ENCODE data around the gene BLOC1S5. TPM values are rescaled to one million over a fixed set of nuclear protein-coding genes. Genes with fewer than 3 reads are reported as not detected.

BLOC1S5 gene
- total RNA-seq, 1 donor from 2014 or later, result 9.7 TPM

DNA sequence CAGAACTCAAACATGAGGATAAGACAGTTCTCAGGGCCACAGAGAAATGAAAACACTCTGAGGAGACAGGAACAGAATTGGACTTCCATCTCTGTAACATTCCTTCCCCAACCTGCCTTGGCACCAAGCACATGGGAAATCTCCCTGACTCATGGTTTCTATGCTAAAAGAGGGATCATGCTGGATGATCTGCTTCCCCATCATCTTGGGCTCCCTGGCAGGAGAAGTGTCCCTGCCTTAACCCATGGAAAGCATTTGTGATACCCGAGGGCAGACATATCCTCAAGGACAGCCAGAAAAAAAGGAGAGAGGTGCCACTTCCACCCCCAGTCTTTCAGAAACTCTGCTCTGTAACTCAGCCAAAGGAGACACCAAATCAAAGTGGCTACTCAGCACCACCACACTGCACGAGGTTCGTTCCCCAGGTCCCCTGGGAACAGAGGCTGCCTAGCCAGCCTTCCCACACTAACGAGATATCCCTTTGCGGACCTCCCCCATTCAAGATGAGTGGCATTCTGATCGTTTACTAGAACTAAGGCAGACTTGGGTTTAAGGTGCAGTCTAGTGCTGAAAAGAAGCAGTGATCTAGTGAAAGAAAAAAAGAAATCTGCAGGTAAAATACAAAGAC, 34.8 kb downstream of the BLOC1S5 start:
- TF ChIP-seq, protein P1, sequence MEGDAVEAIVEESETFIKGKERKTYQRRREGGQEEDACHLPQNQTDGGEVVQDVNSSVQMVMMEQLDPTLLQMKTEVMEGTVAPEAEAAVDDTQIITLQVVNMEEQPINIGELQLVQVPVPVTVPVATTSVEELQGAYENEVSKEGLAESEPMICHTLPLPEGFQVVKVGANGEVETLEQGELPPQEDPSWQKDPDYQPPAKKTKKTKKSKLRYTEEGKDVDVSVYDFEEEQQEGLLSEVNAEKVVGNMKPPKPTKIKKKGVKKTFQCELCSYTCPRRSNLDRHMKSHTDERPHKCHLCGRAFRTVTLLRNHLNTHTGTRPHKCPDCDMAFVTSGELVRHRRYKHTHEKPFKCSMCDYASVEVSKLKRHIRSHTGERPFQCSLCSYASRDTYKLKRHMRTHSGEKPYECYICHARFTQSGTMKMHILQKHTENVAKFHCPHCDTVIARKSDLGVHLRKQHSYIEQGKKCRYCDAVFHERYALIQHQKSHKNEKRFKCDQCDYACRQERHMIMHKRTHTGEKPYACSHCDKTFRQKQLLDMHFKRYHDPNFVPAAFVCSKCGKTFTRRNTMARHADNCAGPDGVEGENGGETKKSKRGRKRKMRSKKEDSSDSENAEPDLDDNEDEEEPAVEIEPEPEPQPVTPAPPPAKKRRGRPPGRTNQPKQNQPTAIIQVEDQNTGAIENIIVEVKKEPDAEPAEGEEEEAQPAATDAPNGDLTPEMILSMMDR (IDR thresholded peaks at IDR 0.05; ENCODE audit: insufficient read depth, low read length, severe bottlenecking), result no peak
- no peaks in the 10 kb centered on the region for H3K27me3 ChIP-seq (ENCODE audit: control insufficient read depth, insufficient read depth, low read length)
- FAIRE-seq (no peak), DNase-seq (ENCODE audit: low read depth) (no peak)
- no peak overlapping the region for H3K4me3 ChIP-seq (ENCODE audit: low read depth, low read length)
- H3K36me3 ChIP-seq (ENCODE audit: control insufficient read depth, insufficient read depth, low read length), result no peaks in the 10 kb centered on the region

DNA sequence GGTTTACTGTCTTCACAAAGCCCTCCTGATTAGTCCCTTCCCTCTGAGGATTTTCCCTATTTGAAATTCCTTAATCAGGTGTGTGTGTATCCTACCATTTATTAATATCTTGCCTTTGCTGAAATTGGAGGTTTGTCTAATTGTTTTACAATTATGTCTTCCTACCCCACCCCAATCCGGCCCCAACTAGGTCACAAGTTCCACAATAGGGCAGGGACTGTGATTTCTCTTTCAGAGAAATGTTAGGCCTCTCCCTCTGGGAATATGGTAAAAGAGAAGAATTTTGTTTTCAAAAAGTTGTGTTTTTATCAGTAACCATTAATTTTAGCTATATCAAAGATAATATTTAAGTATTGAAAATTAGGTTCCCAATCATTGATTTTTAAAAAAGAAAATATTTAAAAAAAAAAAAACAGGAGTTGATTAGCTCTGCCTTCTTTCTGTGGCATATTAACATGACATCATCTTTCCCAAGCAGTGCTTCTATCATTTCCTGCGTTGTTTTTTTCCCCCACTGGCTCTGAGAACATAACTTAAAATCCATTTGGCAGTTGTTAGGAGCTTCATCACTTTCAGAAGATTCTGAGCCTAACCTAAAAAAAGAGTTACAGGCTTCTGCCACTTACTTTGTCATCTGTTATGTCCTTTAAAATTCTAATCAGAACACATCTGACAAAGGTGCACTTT, 36.1 kb downstream of the BLOC1S5 start:
- Histone ChIP-seq H3K27me3 (ENCODE audit: control insufficient read depth, insufficient read depth, low read length) (no peaks in the 10 kb centered on the region), H3K4me3 (ENCODE audit: low read depth, low read length) (no peak overlapping the region), H3K36me3 (ENCODE audit: control insufficient read depth, insufficient read depth, low read length) (no peaks in the 10 kb centered on the region)
- no peak for DNase-seq (ENCODE audit: low read depth)
- FAIRE-seq, result no peak
- TF ChIP-seq, protein P1 (IDR thresholded peaks at IDR 0.05; ENCODE audit: insufficient read depth, low read length, severe bottlenecking), result no peak

DNA sequence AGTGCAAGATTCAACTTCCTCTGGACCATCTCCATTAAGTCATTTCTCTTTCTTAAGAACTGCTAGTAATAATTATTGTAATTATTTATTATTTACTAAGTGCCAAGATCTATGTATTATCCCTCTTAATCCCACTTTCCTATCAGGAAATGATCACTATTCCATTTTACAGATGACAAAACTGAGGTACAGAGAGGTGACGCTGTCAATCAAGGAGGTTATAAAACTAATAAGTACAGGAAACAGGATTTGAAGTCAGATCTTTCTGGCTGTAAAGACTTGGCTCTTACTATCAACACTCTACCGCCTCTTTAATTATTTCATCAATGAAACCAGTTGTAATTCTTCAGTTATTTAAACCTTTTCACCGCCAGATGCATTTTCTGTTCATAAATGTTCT, 37.4 kb downstream of the BLOC1S5 start:
- H3K4me3 ChIP-seq (ENCODE audit: low read depth, low read length), result no peak overlapping the region
- no peaks in the 10 kb centered on the region for H3K36me3 ChIP-seq (ENCODE audit: control insufficient read depth, insufficient read depth, low read length)
- no peak for DNase-seq (ENCODE audit: low read depth)
- no peak for FAIRE-seq
- TF ChIP-seq, protein P1 (IDR thresholded peaks at IDR 0.05; ENCODE audit: insufficient read depth, low read length, severe bottlenecking), result no peak
- no peaks in the 10 kb centered on the region for H3K27me3 ChIP-seq (ENCODE audit: control insufficient read depth, insufficient read depth, low read length)

DNA sequence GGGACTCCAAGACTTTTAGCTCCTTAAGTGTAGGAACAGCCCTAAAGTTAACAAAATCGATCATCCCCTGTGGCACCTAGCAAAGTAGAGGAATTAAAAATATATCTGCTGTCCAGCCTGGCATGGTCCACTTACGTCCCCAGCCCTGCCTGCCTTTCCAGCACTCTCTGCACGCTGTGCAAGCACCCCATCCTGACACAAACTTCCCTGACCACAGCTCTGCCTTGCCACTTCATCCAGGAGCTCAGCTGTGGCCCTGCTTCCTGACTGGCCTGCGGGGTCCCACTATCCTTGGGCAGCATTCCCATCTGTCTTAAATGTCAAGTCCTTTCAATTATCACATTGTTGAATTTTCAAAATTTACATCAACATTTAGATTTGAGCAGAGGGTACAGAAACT, 39.0 kb downstream of the BLOC1S5 start:
- no peak overlapping the region for H3K4me3 ChIP-seq (ENCODE audit: low read depth, low read length)
- DNase-seq (ENCODE audit: low read depth) (no peak), FAIRE-seq (no peak)
- no peaks in the 10 kb centered on the region for H3K27me3 ChIP-seq (ENCODE audit: control insufficient read depth, insufficient read depth, low read length)
- no peaks in the 10 kb centered on the region for H3K36me3 ChIP-seq (ENCODE audit: control insufficient read depth, insufficient read depth, low read length)
- TF ChIP-seq, protein P1 (IDR thresholded peaks at IDR 0.05; ENCODE audit: insufficient read depth, low read length, severe bottlenecking), result no peak

DNA sequence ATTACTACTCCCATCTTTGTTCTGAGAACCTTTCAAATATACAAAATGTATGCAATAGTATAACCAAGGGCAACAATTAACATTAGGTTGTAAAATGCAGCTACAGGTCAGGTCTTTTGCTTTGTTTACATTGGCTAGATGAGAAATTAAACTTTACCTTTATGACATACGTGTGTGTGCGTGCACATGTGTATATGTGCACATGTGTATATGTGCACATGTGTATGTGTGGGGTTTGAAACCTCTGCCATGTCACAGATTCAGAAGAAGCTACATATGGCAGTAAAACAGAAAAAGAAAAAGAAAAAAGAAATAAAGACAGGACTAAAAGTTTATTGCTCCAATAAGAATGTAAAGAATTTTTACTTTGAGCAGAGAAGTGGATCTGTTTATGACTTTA, 40.6 kb downstream of the BLOC1S5 start:
- H3K4me3 ChIP-seq (ENCODE audit: low read depth, low read length), result no peak overlapping the region
- TF ChIP-seq, protein P1 (IDR thresholded peaks at IDR 0.05; ENCODE audit: insufficient read depth, low read length, severe bottlenecking), result no peak
- FAIRE-seq, result no peak
- H3K36me3 ChIP-seq (ENCODE audit: control insufficient read depth, insufficient read depth, low read length), result no peaks in the 10 kb centered on the region
- no peaks in the 10 kb centered on the region for H3K27me3 ChIP-seq (ENCODE audit: control insufficient read depth, insufficient read depth, low read length)
- no peak for DNase-seq (ENCODE audit: low read depth)

All from bronchial epithelial cell (primary cell).